Measurements from ENCODE around the gene RNLS. TPM values are rescaled to one million over a fixed set of nuclear protein-coding genes. Genes with fewer than 3 reads are reported as not detected.

Gene RNLS
- total and polyA plus RNA-seq, 2 donors from 2014 or later, result 19.5 to 21.1 TPM

DNA sequence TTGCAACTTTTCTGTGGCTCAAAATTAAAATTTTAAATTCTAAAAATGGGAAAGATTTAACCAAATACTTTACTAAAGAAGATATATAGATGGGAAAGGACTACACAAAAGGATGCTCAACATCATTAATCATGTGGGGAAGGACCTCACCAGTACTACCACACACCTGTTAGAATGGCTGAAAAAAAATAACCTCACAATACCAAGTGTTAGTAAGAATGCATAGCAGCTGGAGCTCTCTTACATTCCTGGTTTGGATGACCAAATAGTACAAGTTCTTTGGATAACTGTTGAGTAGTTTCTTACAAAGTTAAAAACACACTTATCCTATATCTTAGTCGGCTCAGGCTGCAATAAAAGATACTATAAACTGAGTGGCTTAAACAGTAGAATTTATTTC is 37.3 kb upstream of the RNLS start:
- H3K27ac ChIP-seq (ENCODE audit: low read depth in 2 of 2, low read length in 2 of 2), result no peak overlapping the region
- FAIRE-seq (no peak), DNase-seq (no peak)
- TF ChIP-seq, protein P1, sequence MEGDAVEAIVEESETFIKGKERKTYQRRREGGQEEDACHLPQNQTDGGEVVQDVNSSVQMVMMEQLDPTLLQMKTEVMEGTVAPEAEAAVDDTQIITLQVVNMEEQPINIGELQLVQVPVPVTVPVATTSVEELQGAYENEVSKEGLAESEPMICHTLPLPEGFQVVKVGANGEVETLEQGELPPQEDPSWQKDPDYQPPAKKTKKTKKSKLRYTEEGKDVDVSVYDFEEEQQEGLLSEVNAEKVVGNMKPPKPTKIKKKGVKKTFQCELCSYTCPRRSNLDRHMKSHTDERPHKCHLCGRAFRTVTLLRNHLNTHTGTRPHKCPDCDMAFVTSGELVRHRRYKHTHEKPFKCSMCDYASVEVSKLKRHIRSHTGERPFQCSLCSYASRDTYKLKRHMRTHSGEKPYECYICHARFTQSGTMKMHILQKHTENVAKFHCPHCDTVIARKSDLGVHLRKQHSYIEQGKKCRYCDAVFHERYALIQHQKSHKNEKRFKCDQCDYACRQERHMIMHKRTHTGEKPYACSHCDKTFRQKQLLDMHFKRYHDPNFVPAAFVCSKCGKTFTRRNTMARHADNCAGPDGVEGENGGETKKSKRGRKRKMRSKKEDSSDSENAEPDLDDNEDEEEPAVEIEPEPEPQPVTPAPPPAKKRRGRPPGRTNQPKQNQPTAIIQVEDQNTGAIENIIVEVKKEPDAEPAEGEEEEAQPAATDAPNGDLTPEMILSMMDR (IDR thresholded peaks at IDR 0.05; ENCODE audit: borderline replicate concordance, extremely low read depth, insufficient read depth), result no peak
- no peaks in the 10 kb centered on the region for H3K4me1 ChIP-seq (ENCODE audit: control insufficient read depth in 2 of 3, insufficient read depth in 2 of 3, low read depth in 1 of 3, low read length in 3 of 3)
- H3K27me3 ChIP-seq (ENCODE audit: control insufficient read depth, insufficient read depth, low read length), result no peaks in the 10 kb centered on the region
- H3K36me3 ChIP-seq (ENCODE audit: control insufficient read depth in 2 of 3, insufficient read depth in 3 of 3, low read length in 3 of 3), result no peaks in the 10 kb centered on the region
- H3K4me3 ChIP-seq (ENCODE audit: low read length in 3 of 3), result no peak overlapping the region
- H3K9ac ChIP-seq (ENCODE audit: low read length in 3 of 3), result no peak overlapping the region
- intact Hi-C loops (cut with DNase I), result no loop called here
- H3K9me3 ChIP-seq (ENCODE audit: control insufficient read depth in 2 of 3, insufficient read depth in 1 of 3, low read length in 3 of 3), result no peaks in the 10 kb centered on the region

GRCh38 chr10:88618496-88618895 is 35.4 kb upstream of the RNLS start:
- Histone ChIP-seq H3K27ac (ENCODE audit: low read depth in 2 of 2, low read length in 2 of 2) (no peak overlapping the region), H3K9ac (ENCODE audit: low read length in 3 of 3) (no peak overlapping the region), H3K4me1 (ENCODE audit: control insufficient read depth in 2 of 3, insufficient read depth in 2 of 3, low read depth in 1 of 3, low read length in 3 of 3) (no peaks in the 10 kb centered on the region), H3K4me3 (ENCODE audit: low read length in 3 of 3) (no peak overlapping the region), H3K36me3 (ENCODE audit: control insufficient read depth in 2 of 3, insufficient read depth in 3 of 3, low read length in 3 of 3) (no peaks in the 10 kb centered on the region), H3K27me3 (ENCODE audit: control insufficient read depth, insufficient read depth, low read length) (no peaks in the 10 kb centered on the region), H3K9me3 (ENCODE audit: control insufficient read depth in 2 of 3, insufficient read depth in 1 of 3, low read length in 3 of 3) (no peaks in the 10 kb centered on the region)
- FAIRE-seq (no peak), DNase-seq (no peak)
- TF ChIP-seq, protein P1 (IDR thresholded peaks at IDR 0.05; ENCODE audit: borderline replicate concordance, extremely low read depth, insufficient read depth), result no peak
- intact Hi-C loops (cut with DNase I), result no loop called here

GRCh38 chr10:88617772-88618300 is 34.7 kb upstream of the RNLS start:
- no peak overlapping the region for H3K9ac ChIP-seq (ENCODE audit: low read length in 3 of 3)
- no peaks in the 10 kb centered on the region for H3K36me3 ChIP-seq (ENCODE audit: control insufficient read depth in 2 of 3, insufficient read depth in 3 of 3, low read length in 3 of 3)
- DNase-seq (no peak), FAIRE-seq (no peak)
- H3K9me3 ChIP-seq (ENCODE audit: control insufficient read depth in 2 of 3, insufficient read depth in 1 of 3, low read length in 3 of 3), result no peaks in the 10 kb centered on the region
- TF ChIP-seq, protein P1 (IDR thresholded peaks at IDR 0.05; ENCODE audit: borderline replicate concordance, extremely low read depth, insufficient read depth), result no peak
- no peak overlapping the region for H3K4me3 ChIP-seq (ENCODE audit: low read length in 3 of 3)
- no peaks in the 10 kb centered on the region for H3K27me3 ChIP-seq (ENCODE audit: control insufficient read depth, insufficient read depth, low read length)
- intact Hi-C loops (cut with DNase I), result no loop called here
- H3K27ac ChIP-seq (ENCODE audit: low read depth in 2 of 2, low read length in 2 of 2), result no peak overlapping the region
- H3K4me1 ChIP-seq (ENCODE audit: control insufficient read depth in 2 of 3, insufficient read depth in 2 of 3, low read depth in 1 of 3, low read length in 3 of 3), result no peaks in the 10 kb centered on the region
